Stimulated activated naive CD8-positive, alpha-beta T cell treated with anti-CD3 and anti-CD28 coated beads, Interleukin-15, Interleukin-2, amounts not matched to agents 100 ng/mL and 50 ng/mL, for 24 hours (primary cell): ENCODE measurements around the gene ADD1.

ENCODE experiments used
- H3K27ac Mint-ChIP-seq: one replicate; pipeline ENCODE4 v1.8.0; 2021; ENCODE audit warnings: mild to moderate bottlenecking, mixed read lengths
- H3K27me3 Mint-ChIP-seq: one replicate; pipeline ENCODE4 v1.8.0; 2021; ENCODE audit warnings: mixed read lengths
- H3K36me3 Mint-ChIP-seq: one replicate; pipeline ENCODE4 v1.8.0; 2021; ENCODE audit warnings: low read depth, mixed read lengths
- H3K4me1 Mint-ChIP-seq: one replicate; pipeline ENCODE4 v1.8.0; 2021; ENCODE audit warnings: low read depth, mixed read lengths
- H3K4me3 Mint-ChIP-seq: one replicate; pipeline ENCODE4 v1.8.0; 2021; ENCODE audit warnings: mild to moderate bottlenecking, mixed read lengths
- H3K9me3 Mint-ChIP-seq: one replicate; pipeline ENCODE4 v1.8.0; 2021; ENCODE audit warnings: mixed read lengths

ADD1 gene

DNA sequence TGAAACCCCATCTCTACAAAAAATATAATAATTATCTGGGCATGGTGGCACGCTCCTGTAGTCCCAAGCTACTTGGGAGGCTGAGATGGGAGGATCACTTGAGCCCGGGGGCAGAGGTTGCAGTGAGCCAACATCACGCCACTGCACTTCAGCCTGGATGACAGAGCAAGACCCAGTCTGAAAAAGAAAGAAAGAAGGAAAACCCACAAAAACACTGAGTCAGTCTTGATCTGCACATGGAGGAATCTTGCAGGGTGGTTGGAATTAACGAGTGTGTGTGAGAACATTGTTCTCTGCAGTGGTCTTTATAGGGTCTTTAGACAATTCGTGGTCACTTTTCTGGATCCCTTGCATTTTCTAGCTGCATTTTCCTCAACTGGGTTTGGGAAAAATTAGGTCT lies 23.2 kb downstream of the ADD1 start:
- peaks cover 95% of the 10 kb centered on the region for H3K4me1 Mint-ChIP-seq
- no peaks in the 10 kb centered on the region for H3K27me3 Mint-ChIP-seq
- H3K27ac Mint-ChIP-seq: peak overlapping the region; percentile 41
- no peak overlapping the region for H3K4me3 Mint-ChIP-seq
- H3K36me3 Mint-ChIP-seq: peaks cover 6% of the 10 kb centered on the region
- no peaks in the 10 kb centered on the region for H3K9me3 Mint-ChIP-seq

GRCh38 chr4:2867758-2868491 lies 24.3 kb downstream of the ADD1 start:
- Mint-ChIP-seq H3K27me3 (no peaks in the 10 kb centered on the region), H3K27ac (peak overlapping the region; percentile 5), H3K36me3 (peaks cover 7% of the 10 kb centered on the region), H3K4me3 (no peak overlapping the region), H3K9me3 (no peaks in the 10 kb centered on the region), H3K4me1 (peaks cover 90% of the 10 kb centered on the region)

GRCh38 chr4:2868877-2869487 lies 25.3 kb downstream of the ADD1 start:
- H3K27me3 Mint-ChIP-seq: no peaks in the 10 kb centered on the region
- no peak overlapping the region for H3K4me3 Mint-ChIP-seq
- no peak overlapping the region for H3K27ac Mint-ChIP-seq
- no peaks in the 10 kb centered on the region for H3K9me3 Mint-ChIP-seq
- peaks cover 86% of the 10 kb centered on the region for H3K4me1 Mint-ChIP-seq
- H3K36me3 Mint-ChIP-seq: peaks cover 7% of the 10 kb centered on the region

DNA sequence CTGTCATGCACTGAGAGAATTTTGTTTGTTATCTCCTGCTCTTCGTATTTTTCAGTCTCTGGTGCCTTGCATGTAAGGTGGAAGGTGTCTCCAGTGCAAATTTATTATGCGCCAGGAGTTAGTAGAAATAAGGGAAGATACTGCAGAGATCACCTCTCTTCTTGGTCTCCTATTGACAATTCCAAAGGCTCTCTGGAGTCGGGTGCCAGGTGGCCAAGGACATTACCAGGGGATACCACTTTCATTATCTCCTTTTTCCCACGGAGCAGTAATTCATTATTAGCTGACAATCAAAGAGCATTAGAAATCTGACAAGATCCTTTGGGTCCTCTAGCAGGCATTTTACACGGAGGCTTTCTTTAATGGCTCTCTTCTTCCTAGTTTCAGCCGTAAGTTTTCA lies 26.0 kb downstream of the ADD1 start:
- Mint-ChIP-seq H3K4me1 (peaks cover 82% of the 10 kb centered on the region), H3K27me3 (no peaks in the 10 kb centered on the region), H3K27ac (no peak overlapping the region), H3K4me3 (no peak overlapping the region), H3K9me3 (no peaks in the 10 kb centered on the region), H3K36me3 (peaks cover 7% of the 10 kb centered on the region)

- Mint-ChIP-seq H3K4me3 (no peak overlapping the region), H3K36me3 (peaks cover 7% of the 10 kb centered on the region), H3K4me1 (peaks cover 78% of the 10 kb centered on the region), H3K9me3 (no peaks in the 10 kb centered on the region), H3K27ac (no peak overlapping the region), H3K27me3 (no peaks in the 10 kb centered on the region)
These were observed 26.4 kb downstream of the ADD1 start for GRCh38 chr4:2870082-2870481.

DNA sequence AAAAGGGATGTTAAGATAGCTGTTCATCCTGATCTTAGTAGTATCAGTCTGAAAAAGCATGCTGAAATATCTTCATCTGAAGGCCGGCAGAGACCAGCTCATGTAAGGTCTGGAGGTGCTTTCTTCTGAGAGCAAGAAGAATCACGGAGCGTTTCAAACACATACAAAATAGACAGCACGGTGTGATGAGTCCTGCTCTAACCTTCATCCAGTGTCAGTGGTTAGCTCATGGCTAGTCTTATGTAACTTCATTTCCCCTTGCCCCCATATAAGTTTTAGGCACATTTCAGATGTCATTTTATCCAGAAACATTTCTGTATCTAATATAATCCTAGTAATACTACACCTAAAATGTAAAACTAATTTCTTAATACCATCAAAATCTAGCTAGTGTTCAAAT lies 27.8 kb downstream of the ADD1 start:
- peaks cover 76% of the 10 kb centered on the region for H3K4me1 Mint-ChIP-seq
- H3K36me3 Mint-ChIP-seq: peaks cover 18% of the 10 kb centered on the region
- H3K9me3 Mint-ChIP-seq: no peaks in the 10 kb centered on the region
- no peak overlapping the region for H3K4me3 Mint-ChIP-seq
- H3K27ac Mint-ChIP-seq: no peak overlapping the region
- H3K27me3 Mint-ChIP-seq: no peaks in the 10 kb centered on the region

DNA sequence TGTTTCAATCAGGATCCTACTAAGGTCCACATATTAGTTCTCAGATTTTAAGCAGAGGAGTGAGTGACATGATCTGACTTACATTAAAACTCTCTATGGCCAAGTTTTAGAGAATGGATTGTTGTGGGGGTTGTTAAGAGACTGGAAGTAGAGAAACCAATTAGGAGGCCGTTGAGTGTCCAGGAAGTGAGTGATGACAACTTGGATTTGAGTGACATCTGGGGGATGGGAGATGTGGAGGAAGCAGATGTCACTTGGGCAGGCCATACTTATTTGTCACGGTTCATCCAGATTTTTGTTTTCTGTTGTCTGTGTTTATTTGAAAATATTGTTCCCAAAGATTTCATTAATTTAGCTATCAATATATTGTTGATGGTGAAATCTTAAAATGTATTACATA lies 28.3 kb downstream of the ADD1 start:
- no peak overlapping the region for H3K27ac Mint-ChIP-seq
- H3K27me3 Mint-ChIP-seq: no peaks in the 10 kb centered on the region
- peaks cover 19% of the 10 kb centered on the region for H3K36me3 Mint-ChIP-seq
- peaks cover 72% of the 10 kb centered on the region for H3K4me1 Mint-ChIP-seq
- H3K9me3 Mint-ChIP-seq: no peaks in the 10 kb centered on the region
- H3K4me3 Mint-ChIP-seq: no peak overlapping the region

- Mint-ChIP-seq H3K27me3 (no peaks in the 10 kb centered on the region), H3K4me1 (peaks cover 71% of the 10 kb centered on the region), H3K4me3 (no peak overlapping the region), H3K36me3 (peaks cover 31% of the 10 kb centered on the region), H3K27ac (no peak overlapping the region), H3K9me3 (no peaks in the 10 kb centered on the region)
These were observed 29.7 kb downstream of the ADD1 start for GRCh38 chr4:2873329-2873728.

GRCh38 chr4:2874861-2875260 lies 31.2 kb downstream of the ADD1 start:
- Mint-ChIP-seq H3K27me3 (no peaks in the 10 kb centered on the region), H3K36me3 (peaks cover 40% of the 10 kb centered on the region), H3K27ac (no peak overlapping the region), H3K9me3 (no peaks in the 10 kb centered on the region), H3K4me3 (no peak overlapping the region), H3K4me1 (peaks cover 61% of the 10 kb centered on the region)

GRCh38 chr4:2875556-2875955 lies 31.9 kb downstream of the ADD1 start:
- peaks cover 42% of the 10 kb centered on the region for H3K36me3 Mint-ChIP-seq
- no peak overlapping the region for H3K4me3 Mint-ChIP-seq
- peaks cover 54% of the 10 kb centered on the region for H3K4me1 Mint-ChIP-seq

GRCh38 chr4:2878346-2878745 lies 34.7 kb downstream of the ADD1 start:
- peak overlapping the region; percentile 62 for H3K27ac Mint-ChIP-seq
- no peak overlapping the region for H3K4me3 Mint-ChIP-seq
- H3K27me3 Mint-ChIP-seq: no peaks in the 10 kb centered on the region
- H3K36me3 Mint-ChIP-seq: peaks cover 50% of the 10 kb centered on the region
- H3K9me3 Mint-ChIP-seq: no peaks in the 10 kb centered on the region
- H3K4me1 Mint-ChIP-seq: peaks cover 33% of the 10 kb centered on the region

More at GRCh38 chr4:2875556-2875955, 31.9 kb downstream of the ADD1 start:
- H3K9me3 Mint-ChIP-seq: no peaks in the 10 kb centered on the region
- H3K27me3 Mint-ChIP-seq: no peaks in the 10 kb centered on the region
- no peak overlapping the region for H3K27ac Mint-ChIP-seq

DNA sequence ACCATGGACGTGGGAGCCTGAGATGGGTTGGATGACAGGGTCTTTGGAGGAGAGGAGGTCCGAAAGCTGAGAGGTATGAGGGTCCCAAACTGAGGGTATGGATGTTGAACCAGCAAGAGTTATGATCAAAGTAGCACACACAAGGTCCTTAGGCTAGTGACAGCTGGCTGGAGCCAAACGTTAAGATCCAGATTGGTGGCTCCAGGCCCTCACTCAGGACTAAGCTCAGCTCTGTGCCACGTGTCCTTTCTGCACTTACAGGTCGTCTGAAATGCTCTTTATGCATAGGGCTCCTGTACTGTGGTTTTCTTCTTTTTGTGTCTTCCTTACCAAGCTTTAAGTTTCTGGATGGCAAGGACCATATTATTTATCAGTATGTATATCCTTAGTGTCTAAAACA lies 35.4 kb downstream of the ADD1 start:
- no peaks in the 10 kb centered on the region for H3K27me3 Mint-ChIP-seq
- no peak overlapping the region for H3K4me3 Mint-ChIP-seq
- no peaks in the 10 kb centered on the region for H3K9me3 Mint-ChIP-seq
- H3K4me1 Mint-ChIP-seq: peaks cover 31% of the 10 kb centered on the region
- peaks cover 52% of the 10 kb centered on the region for H3K36me3 Mint-ChIP-seq
- H3K27ac Mint-ChIP-seq: peak overlapping the region; percentile 15

GRCh38 chr4:2881431-2881830 lies 37.8 kb downstream of the ADD1 start:
- Mint-ChIP-seq H3K9me3 (no peaks in the 10 kb centered on the region), H3K27me3 (no peaks in the 10 kb centered on the region), H3K4me1 (peaks cover 19% of the 10 kb centered on the region), H3K4me3 (no peak overlapping the region), H3K27ac (no peak overlapping the region), H3K36me3 (peaks cover 55% of the 10 kb centered on the region)

GRCh38 chr4:2882341-2882740 lies 38.7 kb downstream of the ADD1 start:
- H3K36me3 Mint-ChIP-seq: peaks cover 58% of the 10 kb centered on the region
- no peaks in the 10 kb centered on the region for H3K27me3 Mint-ChIP-seq
- H3K4me3 Mint-ChIP-seq: no peak overlapping the region
- H3K4me1 Mint-ChIP-seq: peaks cover 14% of the 10 kb centered on the region
- H3K27ac Mint-ChIP-seq: no peak overlapping the region
- no peaks in the 10 kb centered on the region for H3K9me3 Mint-ChIP-seq

- no peaks in the 10 kb centered on the region for H3K9me3 Mint-ChIP-seq
- peaks cover 48% of the 10 kb centered on the region for H3K36me3 Mint-ChIP-seq
- H3K4me1 Mint-ChIP-seq: no peaks in the 10 kb centered on the region
- H3K4me3 Mint-ChIP-seq: no peak overlapping the region
- H3K27me3 Mint-ChIP-seq: no peaks in the 10 kb centered on the region
- no peak overlapping the region for H3K27ac Mint-ChIP-seq
These were observed 42.5 kb downstream of the ADD1 start for GRCh38 chr4:2886161-2886560.

DNA sequence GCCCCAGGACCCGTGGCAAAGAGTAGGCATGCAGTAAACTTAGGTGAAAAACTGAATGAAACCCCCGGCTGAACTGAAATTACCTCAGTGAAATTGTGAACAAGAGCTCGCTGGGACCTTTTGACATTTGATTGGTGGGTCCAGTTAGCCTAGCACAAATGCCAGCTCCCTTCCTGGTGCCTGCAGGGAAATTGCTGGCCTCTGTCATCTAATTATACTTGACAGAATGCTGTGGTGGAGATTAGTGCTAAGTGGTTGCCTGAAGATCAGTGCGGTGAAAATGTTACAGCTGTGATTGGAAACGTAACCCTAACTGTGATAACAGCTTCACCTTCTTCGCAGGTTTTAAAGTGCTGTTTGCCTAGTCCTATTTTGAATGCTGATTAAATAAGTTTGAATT lies 43.0 kb downstream of the ADD1 start:
- Mint-ChIP-seq H3K9me3 (no peaks in the 10 kb centered on the region), H3K27ac (no peak overlapping the region), H3K36me3 (peaks cover 44% of the 10 kb centered on the region), H3K4me1 (no peaks in the 10 kb centered on the region), H3K4me3 (no peak overlapping the region), H3K27me3 (no peaks in the 10 kb centered on the region)
